DMS53 (cell line): ENCODE data around the gene UBE2E1.
"Not testable (repeated sequence)": the region's sequence is repeated elsewhere in the genome, so short reads cannot be mapped to it uniquely, and the experiment has no call there.

ENCODE experiments used
- DNase-seq: peaks from one replicate; lab custom pipeline; 2025; lab: John Stamatoyannopoulos, UW

UBE2E1 gene

GRCh38 chr3:23918331-23918730, 112.6 kb downstream of the UBE2E1 start:
- not testable (repeated sequence) for DNase-seq

GRCh38 chr3:23919628-23920027, 113.9 kb downstream of the UBE2E1 start:
- DNase-seq, result peak; percentile 1

- DNase-seq, result no peak
Observed at GRCh38 chr3:23920151-23920655, 114.4 kb downstream of the UBE2E1 start.

GRCh38 chr3:23921052-23921511, 115.3 kb downstream of the UBE2E1 start:
- peak; percentile 19 for DNase-seq

DNA sequence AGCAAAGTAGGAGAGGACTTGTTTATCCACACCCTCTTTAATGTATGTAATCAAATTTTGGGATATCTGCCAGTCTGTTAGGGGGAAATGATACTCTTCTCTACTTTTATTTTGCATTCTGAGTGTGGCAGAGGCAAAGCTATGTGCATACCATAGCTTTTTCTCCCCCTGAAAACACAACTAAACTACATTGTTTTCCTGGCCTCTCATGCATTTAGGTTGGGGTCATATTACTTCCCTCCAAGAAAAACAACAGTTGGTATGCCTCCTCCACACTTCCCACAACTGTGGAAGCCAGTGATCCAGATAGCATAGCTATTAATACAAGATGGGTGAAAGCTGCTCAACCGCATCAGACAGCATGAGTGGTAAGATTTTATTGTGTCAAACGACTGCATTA, 118.0 kb downstream of the UBE2E1 start:
- DNase-seq, result no peak

- DNase-seq, result no peak
Observed at GRCh38 chr3:23926246-23926645, 120.5 kb downstream of the UBE2E1 start.

DNA sequence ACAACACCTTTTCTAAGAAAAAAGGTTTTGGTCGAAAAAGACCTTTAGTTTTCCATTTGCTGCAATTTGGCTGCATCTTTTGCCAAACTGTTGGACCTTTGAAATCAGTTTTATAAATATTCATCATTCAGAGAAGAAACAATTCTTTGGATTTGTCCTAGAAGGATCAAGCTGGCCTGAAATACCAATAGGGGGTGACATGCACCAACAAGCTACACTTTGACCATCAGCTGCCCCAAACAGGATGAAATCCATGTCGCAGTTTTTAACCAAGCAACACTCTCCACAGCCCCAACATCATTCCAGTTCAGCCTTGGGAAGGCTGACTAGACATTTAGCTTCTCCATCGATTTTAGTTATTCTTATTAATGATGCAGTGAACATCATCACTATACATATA, 121.0 kb downstream of the UBE2E1 start:
- DNase-seq, result no peak

DNA sequence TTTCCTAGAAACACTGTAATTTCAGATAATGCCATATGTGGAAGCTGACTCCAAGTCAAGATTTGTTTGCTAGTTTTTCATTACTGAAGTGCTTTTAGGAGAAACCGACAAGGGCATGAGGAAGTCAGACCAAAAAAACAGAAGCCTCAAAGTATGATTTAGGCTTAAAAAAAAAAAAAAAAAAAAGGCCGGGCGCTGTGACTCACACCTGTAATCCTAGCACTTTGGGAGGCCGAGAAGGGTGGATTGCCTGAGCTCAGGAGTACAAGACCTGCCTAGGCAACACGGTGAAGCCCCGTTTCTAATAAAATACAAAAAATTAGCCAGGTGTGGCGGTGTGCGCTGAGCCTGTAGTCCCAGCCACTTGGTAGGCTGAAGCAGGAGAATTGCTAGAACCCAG, 122.8 kb downstream of the UBE2E1 start:
- DNase-seq, result peak; percentile 56

DNA sequence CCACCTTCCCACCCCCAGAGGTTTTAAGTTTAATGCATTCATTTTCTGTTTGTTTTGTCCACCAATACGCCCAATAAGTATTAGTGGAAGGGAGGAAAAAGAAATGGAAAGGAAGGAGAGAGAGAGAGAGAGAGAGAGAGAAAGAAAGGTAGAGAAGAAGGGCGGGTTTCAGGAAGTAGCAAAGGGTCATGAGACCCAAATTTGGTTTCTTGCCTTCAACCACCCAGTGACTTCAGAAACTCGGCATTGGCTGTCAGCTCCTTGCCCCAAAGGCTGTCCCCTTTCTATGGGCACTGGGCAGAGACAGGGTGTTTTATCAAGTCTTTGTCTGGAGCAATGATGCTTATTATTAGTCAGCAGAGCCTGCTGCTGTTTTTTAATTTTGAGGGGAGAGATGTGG, 125.8 kb downstream of the UBE2E1 start:
- no peak for DNase-seq

GRCh38 chr3:23932571-23932970, 126.8 kb downstream of the UBE2E1 start:
- DNase-seq, result no peak

GRCh38 chr3:23934253-23934652, 128.5 kb downstream of the UBE2E1 start:
- no peak for DNase-seq

GRCh38 chr3:23937296-23937695, 131.5 kb downstream of the UBE2E1 start:
- DNase-seq, result no peak

- no peak for DNase-seq
Observed at GRCh38 chr3:23938688-23939087, 132.9 kb downstream of the UBE2E1 start.

GRCh38 chr3:23940775-23941174, 135.0 kb downstream of the UBE2E1 start:
- DNase-seq, result peak; percentile 1
